Loucy (cell line): ENCODE measurements around the gene OR2T8.

Source experiments
- H2AFZ ChIP-seq: fragments of 200-600 bp; sonication (generic); 2 replicates; pipeline ENCODE4 v1.6.0; 2016; ENCODE audit warnings: antibody characterized with exemption, mild to moderate bottlenecking, low read length, moderate library complexity
- H3F3A ChIP-seq: fragments of 200-600 bp; 2 replicates; pipeline ENCODE4 v1.6.0; 2016; ENCODE audit warnings: antibody characterized with exemption, low read depth, mild to moderate bottlenecking
- H3K27me3 ChIP-seq: fragments of 200-600 bp; sonication (generic); 2 replicates; pipeline ENCODE4 v1.6.1; 2014; ENCODE audit warnings: low read length, mild to moderate bottlenecking; ENCODE audit not compliant: insufficient read depth, poor library complexity, severe bottlenecking
- H3K36me3 ChIP-seq: fragments of 200-600 bp; sonication (generic); 2 replicates; pipeline ENCODE4 v1.6.1; 2016; ENCODE audit warnings: low read length; ENCODE audit not compliant: insufficient read depth
- H3K4me1 ChIP-seq: fragments of 200-600 bp; sonication (generic); 2 replicates; pipeline ENCODE4 v1.5.1; 2014; ENCODE audit warnings: low read length, mild to moderate bottlenecking; ENCODE audit not compliant: insufficient read depth, poor library complexity, severe bottlenecking
- H3K4me2 ChIP-seq: fragments of 200-600 bp; sonication (generic); 2 replicates; pipeline ENCODE4 v1.6.0; 2014; ENCODE audit warnings: antibody characterized with exemption, low read length, low read depth, mild to moderate bottlenecking; ENCODE audit not compliant: poor library complexity, severe bottlenecking
- H3K4me3 ChIP-seq: fragments of 200-600 bp; sonication (generic); 2 replicates; pipeline ENCODE4 v1.5.1; 2014; ENCODE audit warnings: low read length, mild to moderate bottlenecking, mixed read lengths; ENCODE audit not compliant: poor library complexity, severe bottlenecking
- H3K79me2 ChIP-seq: fragments of 200-600 bp; sonication (generic); 2 replicates; pipeline ENCODE4 v1.6.1; 2014; ENCODE audit warnings: low read length; ENCODE audit not compliant: insufficient read depth
- H3K9ac ChIP-seq: fragments of 200-600 bp; sonication (generic); 2 replicates; pipeline ENCODE4 v1.6.0; 2014; ENCODE audit warnings: mild to moderate bottlenecking, low read depth, low read length, moderate library complexity; ENCODE audit not compliant: poor library complexity, severe bottlenecking
- H3K9me2 ChIP-seq: fragments of 200-600 bp; sonication (generic); replicated peaks from 2 replicates; pipeline ENCODE4 v1.6.1; 2016; ENCODE audit warnings: low read depth, low read length, mixed read lengths
- H3K9me3 ChIP-seq: fragments of 200-600 bp; sonication (generic); 2 replicates; pipeline ENCODE4 v1.6.1; 2014; ENCODE audit warnings: mild to moderate bottlenecking, antibody characterized with exemption, low read length, low read depth; ENCODE audit not compliant: insufficient read depth
- H4K20me1 ChIP-seq: fragments of 200-600 bp; sonication (generic); 2 replicates; pipeline ENCODE4 v1.6.0; 2014; ENCODE audit warnings: antibody characterized with exemption, low read length, mild to moderate bottlenecking; ENCODE audit not compliant: insufficient read depth, poor library complexity, severe bottlenecking
- CTCF ChIP-seq: fragments of 200-600 bp; sonication (generic); conservative IDR thresholded peaks from 2 replicates; pipeline ENCODE4 v1.5.1; 2014; ENCODE audit warnings: mild to moderate bottlenecking, antibody characterized with exemption, low read length
- EZH2phosphoT487 ChIP-seq: fragments of 200-600 bp; IDR thresholded peaks from 2 replicates; pipeline ENCODE4 v1.6.1; 2018; ENCODE audit warnings: antibody characterized with exemption, mild to moderate bottlenecking, moderate library complexity, borderline replicate concordance

OR2T8 gene

GRCh38 chr1:247905910-247906503, 14.0 kb upstream of the OR2T8 start:
- Histone ChIP-seq H3K4me2 (peak overlapping the region; percentile 54), H2AFZ (peak overlapping the region; percentile 50; the same call in 1 of the 2 replicates), H3K4me1 (peaks cover 3% of the 10 kb centered on the region), H3K79me2 (no peaks in the 10 kb centered on the region), H3K4me3 (peak overlapping the region; percentile 57), H3K36me3 (no peaks in the 10 kb centered on the region), H3K27me3 (no peaks in the 10 kb centered on the region), H3K9ac (no peak overlapping the region), H3F3A (no peaks in the 10 kb centered on the region), H3K9me3 (no peaks in the 10 kb centered on the region), H4K20me1 (no peaks in the 10 kb centered on the region), H3K9me2 (no peaks in the 10 kb centered on the region)
- no peak for TF ChIP-seq EZH2phosphoT487
- TF ChIP-seq CTCF: no peak

- Histone ChIP-seq H3K9ac (peak overlapping the region; percentile 32), H3K9me3 (no peaks in the 10 kb centered on the region), H3K9me2 (no peaks in the 10 kb centered on the region), H3K4me2 (peak overlapping the region; percentile 54), H3F3A (no peaks in the 10 kb centered on the region), H3K4me3 (peak overlapping the region; percentile 57), H2AFZ (peak overlapping the region; percentile 50), H3K79me2 (no peaks in the 10 kb centered on the region), H3K36me3 (no peaks in the 10 kb centered on the region), H3K4me1 (peaks cover 3% of the 10 kb centered on the region), H3K27me3 (no peaks in the 10 kb centered on the region), H4K20me1 (no peaks in the 10 kb centered on the region)
- TF ChIP-seq CTCF: no peak
- TF ChIP-seq EZH2phosphoT487: no peak
Measured at GRCh38 chr1:247906504-247907047, 13.5 kb upstream of the OR2T8 start.

- no peak for TF ChIP-seq EZH2phosphoT487
- TF ChIP-seq CTCF: no peak
- Histone ChIP-seq H3K27me3 (no peaks in the 10 kb centered on the region), H2AFZ (no peak overlapping the region), H3K9me2 (no peaks in the 10 kb centered on the region), H3F3A (no peaks in the 10 kb centered on the region), H4K20me1 (no peaks in the 10 kb centered on the region), H3K4me3 (no peak overlapping the region), H3K9me3 (no peaks in the 10 kb centered on the region), H3K4me2 (no peak overlapping the region), H3K4me1 (peaks cover 3% of the 10 kb centered on the region), H3K36me3 (no peaks in the 10 kb centered on the region), H3K9ac (no peak overlapping the region), H3K79me2 (no peaks in the 10 kb centered on the region)
Measured at GRCh38 chr1:247908766-247909165, 11.3 kb upstream of the OR2T8 start.
